Naive thymus-derived CD4-positive, alpha-beta T cell (primary cell): Measurements from ENCODE around the gene TBC1D4. TPM values are rescaled to one million over a fixed set of nuclear protein-coding genes. Genes with fewer than 3 reads are reported as not detected.

Experiments
- ATAC-seq: fragments of 150-1000 bp; cut with Tn5 transposase; 2 replicates; pipeline ENCODE4 v1.10.0; 2021; ENCODE audit warnings: mild to moderate bottlenecking, moderate library complexity
- CTCF ChIA-PET: fragments of 350-600 bp; sonication (Branson Sonifier 250); formaldehyde crosslinking; loops from one replicate; lab custom pipeline; 2021; ENCODE audit warnings: antibody characterized with exemption; lab: Charles Lee
- POLR2A ChIA-PET: fragments of 350-600 bp; sonication (Branson Sonifier 250); formaldehyde crosslinking; loops from one replicate; lab custom pipeline; 2021; ENCODE audit warnings: antibody characterized with exemption, inconsistent platforms; lab: Charles Lee
- DNase-seq, 9 donors: peaks; one replicate each; pipeline versions ENCODE4 v3.0.0 to v3.0.0-alpha.2; 2020 to 2022; ENCODE audit warnings: mixed read lengths in 1 of 9
- H3K27ac ChIP-seq: one replicate; pipeline ENCODE4 v1.7.0; 2013; ENCODE audit warnings: mild to moderate bottlenecking, low read depth, low read length, moderate library complexity
- H3K27me3 ChIP-seq, 2 donors: one replicate each; pipeline ENCODE4 v1.7.0; 2013; ENCODE audit warnings: low read length in 2 of 2, mild to moderate bottlenecking in 2 of 2, moderate library complexity in 2 of 2; ENCODE audit not compliant: control insufficient read depth in 2 of 2, insufficient read depth in 2 of 2
- H3K36me3 ChIP-seq, 3 experiments: 1 replicate in 2 of 3; 2 replicates in 1 of 3; pipeline ENCODE4 v1.7.0; 2013; ENCODE audit warnings: low read length in 3 of 3, mild to moderate bottlenecking in 3 of 3, moderate library complexity in 1 of 3; ENCODE audit not compliant: insufficient read depth in 3 of 3, control insufficient read depth in 2 of 3
- H3K4me1 ChIP-seq, 2 donors: one replicate each; pipeline ENCODE4 v1.7.0; 2013; ENCODE audit warnings: low read length in 2 of 2, mild to moderate bottlenecking in 2 of 2, moderate library complexity in 1 of 2; ENCODE audit not compliant: control insufficient read depth in 2 of 2, insufficient read depth in 2 of 2
- H3K4me3 ChIP-seq: 2 replicates; pipeline ENCODE4 v1.7.0; 2013; ENCODE audit warnings: mild to moderate bottlenecking, low read length
- H3K9me3 ChIP-seq, 3 experiments: 1 replicate in 2 of 3; 2 replicates in 1 of 3; pipeline ENCODE4 v1.7.0; 2013; ENCODE audit warnings: low read length in 3 of 3; ENCODE audit not compliant: control insufficient read depth in 2 of 3
- H3K27ac Mint-ChIP-seq, 9 donors: one replicate each; pipeline ENCODE4 v1.8.0; 2020 to 2022; ENCODE audit warnings: mixed read lengths in 9 of 9, mild to moderate bottlenecking in 8 of 9, moderate library complexity in 5 of 9, inconsistent platforms in 2 of 9
- H3K27me3 Mint-ChIP-seq, 5 donors: one replicate each; pipeline ENCODE4 v1.8.0; 2021 to 2022; ENCODE audit warnings: mixed read lengths in 5 of 5, mild to moderate bottlenecking in 1 of 5
- H3K36me3 Mint-ChIP-seq, 5 donors: one replicate each; pipeline ENCODE4 v1.8.0; 2020 to 2022; ENCODE audit warnings: mixed read lengths in 5 of 5, mild to moderate bottlenecking in 3 of 5, inconsistent platforms in 1 of 5
- H3K4me1 Mint-ChIP-seq, 7 donors: one replicate each; pipeline ENCODE4 v1.8.0; 2020 to 2022; ENCODE audit warnings: mixed read lengths in 7 of 7, mild to moderate bottlenecking in 3 of 7, inconsistent platforms in 1 of 7
- H3K4me3 Mint-ChIP-seq, 10 donors: one replicate each; pipeline ENCODE4 v1.8.0; 2020 to 2022; ENCODE audit warnings: mild to moderate bottlenecking in 10 of 10, mixed read lengths in 10 of 10, moderate library complexity in 6 of 10, inconsistent platforms in 2 of 10
- H3K9me3 Mint-ChIP-seq, 11 donors: one replicate each; pipeline ENCODE4 v1.8.0; 2020 to 2022; ENCODE audit warnings: mixed read lengths in 11 of 11, mild to moderate bottlenecking in 4 of 11, inconsistent platforms in 1 of 11, moderate library complexity in 1 of 11
- intact Hi-C, 2 donors: fragments of 100-400 bp; cut with micrococcal nuclease; formaldehyde crosslinking; loops; one replicate each; pipeline ENCODE4 v1.15.1; 2023
- polyA plus RNA-seq, 2 donors: library from polyadenylated mRNA; unstranded; fragments of 300-500 nt; fragmentation: Illumina TruSeq; gene quantifications; one replicate each; pipeline ENCODE4 v1.2.3, GENCODE V29; 2021
- total RNA-seq, 6 experiments: library from RNA in 5 of 6; stranded (reverse) in 5 of 6; gene quantifications; 1 replicate in 5 of 6; 2 replicates in 1 of 6; pipeline ENCODE4 v1.2.3 and lab custom pipeline; 2021 to 2026

The TBC1D4 gene
- total and polyA plus RNA-seq, 7 experiments from 2014 or later = 12.4 to 73.8 (median 42.7) TPM

DNA sequence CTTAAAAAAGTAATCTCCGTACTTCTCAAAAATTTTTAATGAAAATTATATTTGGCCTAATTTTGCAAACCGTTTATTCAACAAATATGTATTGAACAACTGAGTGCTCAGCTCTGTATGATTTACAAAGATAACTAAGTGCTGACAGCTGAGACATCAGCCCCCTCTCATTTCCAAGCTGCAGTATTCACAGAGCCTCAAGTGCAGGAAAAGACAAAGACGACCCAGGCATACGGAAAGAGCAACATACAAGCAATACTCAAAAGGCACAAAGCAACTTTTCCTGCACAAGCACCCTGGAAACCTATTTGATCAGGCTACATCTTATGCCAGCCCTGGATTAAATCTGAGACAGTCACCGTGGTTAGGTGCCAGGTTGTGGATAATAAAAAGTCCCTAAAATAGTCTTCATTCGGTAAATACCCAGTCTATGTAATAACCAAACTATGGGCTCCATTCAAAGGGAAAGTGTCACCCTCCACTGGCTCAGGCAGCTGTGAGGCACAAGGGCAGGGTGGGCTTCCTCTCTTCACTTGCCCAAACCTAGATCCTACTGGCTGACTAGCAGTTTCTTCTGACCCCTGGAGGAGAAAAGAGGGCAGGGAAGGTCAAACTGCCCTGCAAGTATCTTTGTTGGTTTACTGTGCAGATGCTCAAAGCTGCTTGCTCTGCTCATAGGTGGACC, 65.5 kb downstream of the TBC1D4 start:
- DNase-seq (no peak), ATAC-seq (no peak)
- peaks cover 0 to 1% (median 0%) of the 10 kb centered on the region in 7 donors for H3K4me1 Mint-ChIP-seq
- Histone ChIP-seq H3K27ac (no peak overlapping the region), H3K9me3 (no peaks in the 10 kb centered on the region), H3K4me1 (no peaks in the 10 kb centered on the region), H3K36me3 (no peaks in the 10 kb centered on the region), H3K27me3 (no peaks in the 10 kb centered on the region), H3K4me3 (no peak overlapping the region)
- CTCF ChIA-PET = no interaction called here
- no peak overlapping the region for H3K27ac Mint-ChIP-seq
- no peak overlapping the region for H3K4me3 Mint-ChIP-seq
- POLR2A ChIA-PET = no interaction called here
- intact Hi-C loops = no loop called here
- H3K27me3 Mint-ChIP-seq = peaks cover 0 to 12% (median 4%) of the 10 kb centered on the region in 5 donors
- no peaks in the 10 kb centered on the region for H3K36me3 Mint-ChIP-seq
- H3K9me3 Mint-ChIP-seq = peaks cover 0 to 2% (median 0%) of the 10 kb centered on the region in 11 donors

DNA sequence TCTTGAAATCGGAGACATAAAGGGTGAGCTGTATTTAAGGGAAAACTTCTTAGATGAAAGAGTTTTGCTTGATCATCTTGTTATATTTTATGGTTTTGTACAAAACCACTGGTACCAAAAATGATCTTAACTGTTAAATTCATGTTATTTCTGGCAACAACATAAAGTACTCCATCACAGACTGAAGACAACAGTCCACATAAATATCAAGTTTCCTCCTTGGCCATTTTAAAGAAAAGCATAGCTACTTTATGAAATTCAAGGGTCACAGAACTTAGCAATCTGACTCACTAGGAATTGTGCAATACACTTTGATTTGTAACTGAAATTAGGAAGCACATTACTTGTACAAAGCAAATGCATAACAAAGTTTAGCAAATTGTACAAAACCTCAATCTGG, 66.3 kb downstream of the TBC1D4 start:
- Histone ChIP-seq H3K4me1 (no peaks in the 10 kb centered on the region), H3K4me3 (no peak overlapping the region), H3K27ac (no peak overlapping the region), H3K9me3 (no peaks in the 10 kb centered on the region), H3K27me3 (no peaks in the 10 kb centered on the region), H3K36me3 (no peaks in the 10 kb centered on the region)
- ChIA-PET POLR2A (no interaction called here), CTCF (no interaction called here)
- H3K36me3 Mint-ChIP-seq = peaks cover 0 to 3% (median 0%) of the 10 kb centered on the region in 5 donors
- DNase-seq = no peak
- ATAC-seq = no peak
- peaks cover 0 to 7% (median 0%) of the 10 kb centered on the region in 5 donors for H3K27me3 Mint-ChIP-seq
- no peak overlapping the region for H3K4me3 Mint-ChIP-seq
- intact Hi-C loops = no loop called here
- H3K27ac Mint-ChIP-seq = no peak overlapping the region
- H3K9me3 Mint-ChIP-seq = peaks cover 0 to 3% (median 0%) of the 10 kb centered on the region in 11 donors
- peaks cover 0 to 1% (median 0%) of the 10 kb centered on the region in 7 donors for H3K4me1 Mint-ChIP-seq

DNA sequence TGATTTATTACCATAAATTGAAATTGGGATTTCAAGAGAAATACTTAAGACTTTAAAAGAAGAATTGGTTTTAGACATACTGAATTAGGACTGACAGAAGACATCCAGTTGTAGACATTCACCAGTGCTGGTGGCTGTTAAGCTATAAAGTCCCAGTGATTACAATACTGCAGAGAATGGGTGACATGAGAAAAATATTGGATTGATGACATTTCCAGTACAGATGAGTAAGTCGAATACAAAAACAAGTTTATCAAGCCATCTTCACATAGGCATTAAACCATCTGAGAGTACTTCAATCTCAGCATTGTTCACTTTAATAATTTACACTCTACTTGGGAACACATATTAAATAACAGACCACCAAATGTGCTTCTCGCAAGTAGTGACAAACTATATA, 66.8 kb downstream of the TBC1D4 start:
- Histone ChIP-seq H3K27me3 (no peaks in the 10 kb centered on the region), H3K4me3 (no peak overlapping the region), H3K9me3 (no peaks in the 10 kb centered on the region), H3K36me3 (no peaks in the 10 kb centered on the region), H3K27ac (no peak overlapping the region), H3K4me1 (no peaks in the 10 kb centered on the region)
- H3K27me3 Mint-ChIP-seq = peaks cover 0 to 4% (median 0%) of the 10 kb centered on the region in 5 donors
- H3K36me3 Mint-ChIP-seq = peaks cover 0 to 3% (median 0%) of the 10 kb centered on the region in 5 donors
- peaks cover 0 to 3% (median 0%) of the 10 kb centered on the region in 11 donors for H3K9me3 Mint-ChIP-seq
- ChIA-PET POLR2A (no interaction called here), CTCF (no interaction called here)
- no peak overlapping the region for H3K27ac Mint-ChIP-seq
- H3K4me3 Mint-ChIP-seq = no peak overlapping the region
- intact Hi-C loops = no loop called here
- H3K4me1 Mint-ChIP-seq = peaks cover 0 to 1% (median 0%) of the 10 kb centered on the region in 7 donors
- ATAC-seq = no peak
- DNase-seq = no peak

DNA sequence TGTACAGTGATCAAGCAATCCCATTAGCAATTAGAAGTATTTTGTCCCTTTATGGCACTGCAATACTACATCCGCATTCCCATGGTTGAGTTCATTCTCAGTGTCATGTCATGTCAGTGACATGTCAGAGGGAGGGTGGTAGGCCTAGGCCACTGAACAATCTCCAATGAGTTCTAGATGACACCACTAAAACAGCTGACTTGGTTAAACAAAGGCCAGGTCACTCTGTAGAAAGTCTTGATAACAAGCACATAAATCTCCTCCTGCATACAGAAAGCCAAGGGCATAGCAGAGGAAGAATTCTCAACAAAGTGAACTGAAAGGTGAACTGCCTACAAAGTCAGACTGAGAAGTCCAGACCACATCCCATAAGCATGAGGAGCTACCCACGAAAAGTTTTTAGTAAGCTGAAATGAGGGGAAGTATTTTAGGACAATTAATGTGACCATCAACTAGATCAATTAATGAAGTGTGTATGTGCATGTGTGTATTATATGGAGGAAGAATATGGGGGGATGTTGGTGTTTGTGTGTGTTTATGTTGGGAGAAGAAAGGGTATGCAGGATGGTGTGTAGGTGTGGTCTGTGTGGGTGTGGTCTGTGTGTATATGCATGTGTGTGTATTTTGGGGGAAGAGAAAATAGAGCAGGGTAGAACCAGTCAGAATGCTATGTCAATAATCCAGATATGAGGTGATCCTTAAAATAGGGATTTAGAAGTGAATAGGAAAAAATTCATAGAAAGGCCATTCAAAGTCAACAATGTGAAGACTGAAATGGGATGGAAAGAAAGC, 67.7 kb downstream of the TBC1D4 start:
- no peaks in the 10 kb centered on the region for H3K27me3 ChIP-seq
- H3K4me3 ChIP-seq = no peak overlapping the region
- H3K27ac Mint-ChIP-seq = no peak overlapping the region
- peaks cover 0 to 1% (median 0%) of the 10 kb centered on the region in 7 donors for H3K4me1 Mint-ChIP-seq
- H3K9me3 Mint-ChIP-seq = peaks cover 0 to 4% (median 0%) of the 10 kb centered on the region in 11 donors
- intact Hi-C loops = no loop called here
- H3K4me1 ChIP-seq = no peaks in the 10 kb centered on the region
- POLR2A ChIA-PET = no interaction called here
- H3K27me3 Mint-ChIP-seq = no peaks in the 10 kb centered on the region
- no peak overlapping the region for H3K27ac ChIP-seq
- no peaks in the 10 kb centered on the region for H3K9me3 ChIP-seq
- ATAC-seq (no peak), DNase-seq (no peak)
- no peak overlapping the region for H3K4me3 Mint-ChIP-seq
- H3K36me3 ChIP-seq = no peaks in the 10 kb centered on the region
- CTCF ChIA-PET = no interaction called here
- peaks cover 0 to 3% (median 0%) of the 10 kb centered on the region in 5 donors for H3K36me3 Mint-ChIP-seq

DNA sequence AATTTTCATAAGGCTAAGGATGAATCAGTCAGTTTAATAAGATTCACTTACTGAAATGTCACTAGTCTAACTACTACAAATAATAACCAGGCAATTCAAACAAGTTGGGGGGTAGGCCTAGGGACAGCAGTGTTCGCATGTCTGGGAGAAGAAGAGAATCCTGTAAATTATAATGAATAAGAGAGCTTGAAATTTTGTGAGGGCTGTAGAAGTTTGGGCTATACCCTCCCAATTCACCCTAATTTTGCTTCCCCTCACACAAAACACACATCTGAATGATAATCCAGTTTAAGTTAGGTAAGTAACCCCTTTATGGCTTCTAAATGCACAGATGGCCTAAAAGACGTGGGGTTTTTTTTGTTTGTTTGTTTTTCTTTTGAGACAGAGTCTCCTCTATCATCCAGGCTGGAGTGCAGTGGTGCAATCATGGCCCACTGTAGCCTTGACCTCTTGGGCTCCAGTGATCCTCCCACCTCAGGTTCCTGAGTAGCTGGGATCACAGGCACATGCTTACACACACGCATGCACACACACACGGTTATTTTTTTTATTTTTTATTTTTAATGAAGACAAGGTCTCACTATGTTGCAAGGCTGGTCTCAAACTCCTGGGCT, 69.9 kb downstream of the TBC1D4 start:
- Histone ChIP-seq H3K36me3 (no peaks in the 10 kb centered on the region), H3K27ac (no peak overlapping the region), H3K4me3 (no peak overlapping the region), H3K27me3 (no peaks in the 10 kb centered on the region), H3K4me1 (no peaks in the 10 kb centered on the region), H3K9me3 (no peaks in the 10 kb centered on the region)
- ATAC-seq (no peak), DNase-seq (no peak)
- Mint-ChIP-seq H3K4me1 (peaks cover 0 to 1% (median 0%) of the 10 kb centered on the region in 7 donors), H3K27me3 (no peaks in the 10 kb centered on the region), H3K4me3 (no peak overlapping the region), H3K27ac (no peak overlapping the region), H3K9me3 (peaks cover 0 to 4% (median 0%) of the 10 kb centered on the region in 11 donors), H3K36me3 (peaks cover 0 to 3% (median 0%) of the 10 kb centered on the region in 5 donors)
- ChIA-PET CTCF (no interaction called here), POLR2A (no interaction called here)
- intact Hi-C loops = no loop called here

DNA sequence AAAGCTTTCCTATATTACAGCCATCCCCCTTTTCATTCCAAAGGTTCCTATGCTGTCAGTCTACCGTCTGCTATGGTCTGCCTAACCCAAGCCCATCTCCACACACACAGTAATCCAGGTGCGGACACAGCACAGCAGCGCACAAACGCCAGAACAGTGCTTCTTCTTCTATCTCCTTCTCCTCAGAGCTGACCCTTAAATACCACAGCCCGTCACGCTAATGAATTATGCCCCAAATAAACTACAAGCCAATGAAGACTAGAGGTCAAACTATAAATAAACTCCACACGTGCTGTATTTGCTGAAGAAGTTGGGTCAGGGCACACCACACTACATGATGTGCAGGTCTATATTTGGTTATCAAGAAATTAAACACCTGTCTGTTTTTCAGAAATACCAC, 71.8 kb downstream of the TBC1D4 start:
- Mint-ChIP-seq H3K4me1 (peaks cover 0 to 1% (median 0%) of the 10 kb centered on the region in 7 donors), H3K36me3 (peaks cover 0 to 3% (median 0%) of the 10 kb centered on the region in 5 donors), H3K4me3 (no peak overlapping the region), H3K27ac (no peak overlapping the region), H3K27me3 (peaks cover 0 to 6% (median 0%) of the 10 kb centered on the region in 5 donors), H3K9me3 (peaks cover 0 to 4% (median 0%) of the 10 kb centered on the region in 11 donors)
- H3K27ac ChIP-seq = no peak overlapping the region
- no peaks in the 10 kb centered on the region for H3K27me3 ChIP-seq
- H3K36me3 ChIP-seq = no peaks in the 10 kb centered on the region
- intact Hi-C loops = no loop called here
- POLR2A ChIA-PET = no interaction called here
- ATAC-seq (no peak), DNase-seq (no peak)
- CTCF ChIA-PET = no interaction called here
- H3K9me3 ChIP-seq = no peaks in the 10 kb centered on the region
- no peaks in the 10 kb centered on the region for H3K4me1 ChIP-seq
- no peak overlapping the region for H3K4me3 ChIP-seq
